ENCODE measurements around the gene LINC01488.

The LINC01488 gene

DNA sequence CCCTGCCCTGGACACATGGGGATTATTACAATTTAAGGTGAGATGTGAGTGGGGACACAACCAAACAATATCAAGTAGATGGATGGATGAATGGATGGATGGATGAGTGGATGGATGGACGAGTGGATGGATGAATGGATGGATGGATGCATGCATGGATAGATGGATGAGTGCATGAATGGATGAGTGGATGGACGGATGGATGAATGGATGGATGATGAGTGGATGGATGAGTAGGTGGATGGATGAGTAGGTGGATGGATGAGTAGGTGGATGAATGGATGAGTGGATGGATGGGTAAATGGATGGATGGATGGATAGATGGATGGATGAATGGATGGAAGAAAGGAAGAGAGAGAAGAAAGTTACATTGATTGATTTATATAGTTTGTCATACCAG lies 859 bp downstream of the LINC01488 start:
- DNase-seq: no peak

- no peak for DNase-seq
Measured at GRCh38 chr11:69483170-69483569, 1.7 kb downstream of the LINC01488 start.

DNA sequence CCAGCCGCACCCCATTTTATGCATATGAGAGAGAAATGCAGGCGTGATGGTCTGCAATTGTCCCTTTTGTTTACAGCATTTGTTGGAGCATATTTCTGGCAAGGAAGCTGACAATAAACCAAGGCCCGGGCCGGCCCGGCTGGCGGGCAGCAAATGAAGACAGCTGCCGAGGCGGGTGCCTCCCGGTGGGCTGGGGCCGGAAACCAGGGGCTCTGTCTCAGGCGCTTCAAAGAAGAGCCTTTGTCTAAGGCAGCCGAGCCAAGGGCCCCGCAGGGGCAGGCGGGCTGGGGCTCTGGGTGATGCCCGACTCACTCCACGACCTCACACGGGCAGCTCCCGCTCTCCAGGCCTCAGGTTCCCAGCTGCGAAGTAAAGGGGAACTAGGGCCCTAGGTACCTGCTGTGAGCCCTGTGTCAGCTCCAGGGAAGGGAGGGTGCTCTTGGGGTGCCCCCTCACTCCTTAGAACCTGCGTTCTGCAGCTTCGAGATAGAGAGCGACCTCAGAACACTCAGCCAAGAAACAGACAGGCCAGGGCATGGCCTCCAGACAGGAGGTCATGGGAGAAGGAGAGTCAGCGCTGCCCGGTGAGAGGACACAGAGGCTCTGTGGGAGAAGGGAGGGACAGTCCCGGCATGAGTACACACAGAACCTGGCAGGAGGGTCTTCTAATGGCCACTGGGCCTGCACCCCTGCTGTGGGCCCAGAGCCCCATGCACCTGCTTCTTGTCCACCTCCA lies 2.4 kb downstream of the LINC01488 start:
- DNase-seq: no peak

GRCh38 chr11:69484427-69485259 lies 3.2 kb downstream of the LINC01488 start:
- no peak for DNase-seq

- DNase-seq: no peak
Measured at GRCh38 chr11:69485337-69486041, 4.0 kb downstream of the LINC01488 start.

GRCh38 chr11:69486056-69486772 lies 4.8 kb downstream of the LINC01488 start:
- DNase-seq: no peak

GRCh38 chr11:69486773-69487291 lies 5.4 kb downstream of the LINC01488 start:
- no peak for DNase-seq

GRCh38 chr11:69487391-69487790 lies 5.9 kb downstream of the LINC01488 start:
- no peak for DNase-seq

GRCh38 chr11:69487849-69488542 lies 6.5 kb downstream of the LINC01488 start:
- no peak for DNase-seq

GRCh38 chr11:69488543-69488940 lies 7.1 kb downstream of the LINC01488 start:
- DNase-seq: no peak

GRCh38 chr11:69489031-69489745 lies 7.7 kb downstream of the LINC01488 start:
- DNase-seq: no peak

- no peak for DNase-seq
Measured at GRCh38 chr11:69489746-69490365, 8.4 kb downstream of the LINC01488 start.

GRCh38 chr11:69490516-69490915 lies 9.1 kb downstream of the LINC01488 start:
- DNase-seq: no peak

DNA sequence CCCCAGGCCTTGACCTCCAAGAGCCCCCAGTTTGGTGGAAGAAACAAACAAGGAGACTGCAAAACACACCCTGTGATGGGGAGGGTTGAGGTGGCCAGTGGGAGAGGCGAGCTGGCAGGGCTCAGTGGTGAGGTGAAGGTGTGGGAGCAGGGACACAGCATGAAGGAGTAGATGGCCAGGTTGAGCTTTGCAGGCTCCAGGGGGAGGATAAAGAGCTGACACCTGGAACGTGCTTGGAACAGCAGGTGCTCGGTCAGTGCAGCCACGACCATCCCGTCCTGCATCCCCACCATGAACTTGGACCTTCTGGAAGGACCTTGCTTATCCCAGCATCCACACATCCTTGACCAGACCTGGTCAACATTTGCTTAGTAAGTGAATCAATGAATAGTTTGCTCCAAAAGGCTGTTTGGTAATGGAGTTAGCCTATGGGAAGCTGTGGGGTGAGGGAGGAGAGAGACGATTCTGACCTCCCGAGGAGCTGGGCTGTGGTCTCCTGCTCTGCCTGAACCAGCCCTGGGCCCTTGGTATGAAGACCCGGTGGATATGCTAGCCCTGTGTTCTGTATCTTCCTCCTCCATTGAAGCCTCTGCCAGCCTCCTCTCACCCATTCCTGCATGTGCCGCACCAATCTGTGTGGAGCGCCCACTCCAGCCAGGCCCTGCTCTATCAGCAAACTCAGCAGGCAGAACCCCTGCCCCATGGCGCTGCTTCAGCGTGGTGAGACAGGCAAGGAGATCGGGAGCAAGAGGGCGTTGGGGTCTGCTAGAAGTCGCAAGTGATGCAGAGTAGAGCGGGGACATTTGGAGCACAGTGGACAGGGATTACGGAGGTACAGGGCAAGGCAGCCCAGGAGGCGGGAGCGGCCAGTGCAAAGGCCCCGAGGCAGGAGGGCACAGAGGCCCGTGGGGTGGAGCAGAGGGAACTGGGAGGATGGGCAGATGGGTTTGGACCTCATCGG lies 9.9 kb downstream of the LINC01488 start:
- DNase-seq: no peak

DNA sequence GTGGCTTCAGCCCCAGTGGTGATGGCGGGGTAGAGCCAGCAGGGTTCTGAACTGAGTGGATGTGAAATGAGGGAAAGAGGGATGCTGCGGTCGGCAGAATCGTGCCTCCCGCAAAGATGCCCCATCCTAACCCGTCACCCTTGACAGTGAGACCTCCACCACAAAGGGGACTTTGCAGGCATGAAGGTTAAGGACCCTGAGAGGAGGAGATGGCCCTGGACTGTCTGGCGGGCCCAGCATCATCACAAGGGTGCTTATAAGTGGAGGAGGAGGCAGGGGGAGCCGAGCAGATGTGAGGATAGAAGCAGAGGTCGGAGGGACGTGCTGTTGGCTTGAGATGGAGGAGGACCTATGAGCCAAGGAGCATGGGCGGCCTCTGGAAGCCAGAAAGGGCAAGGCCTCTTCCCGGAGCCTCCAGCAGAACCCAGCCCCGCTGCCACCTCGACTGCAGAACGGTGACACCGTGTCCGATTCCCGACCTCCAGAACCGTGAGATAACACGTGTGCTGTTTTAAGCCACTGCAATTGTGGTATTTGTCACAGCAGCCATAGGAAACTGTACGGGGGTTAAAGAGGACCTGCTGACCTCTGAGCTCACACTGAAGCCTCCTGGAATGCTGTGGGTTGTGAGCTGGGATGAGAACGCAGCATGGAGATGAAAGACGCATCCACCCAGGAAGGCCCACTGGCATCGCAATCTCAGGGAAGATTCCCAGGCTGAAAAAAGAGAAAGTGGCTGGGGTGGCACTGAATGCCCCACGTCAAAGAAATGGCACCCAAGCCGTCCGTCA lies 10.9 kb downstream of the LINC01488 start:
- no peak for DNase-seq

GRCh38 chr11:69493931-69494821 lies 12.7 kb downstream of the LINC01488 start:
- DNase-seq: no peak

- DNase-seq: no peak
Measured at GRCh38 chr11:69494851-69495250, 13.4 kb downstream of the LINC01488 start.

Data from activated gamma-delta T cell treated with Interleukin-2 at 50 U/mL for 16 hours (primary cell).